COLO829 (cell line): Measurements from ENCODE around the gene IQSEC3.
"Not testable (repeated sequence)": the region's sequence is repeated elsewhere in the genome, so short reads cannot be mapped to it uniquely, and the experiment has no call there.

Source experiments
- DNase-seq: peaks from one replicate; pipeline ENCODE4 v3.0.0; 2012; ENCODE audit warnings: low spot score

Gene IQSEC3

DNA sequence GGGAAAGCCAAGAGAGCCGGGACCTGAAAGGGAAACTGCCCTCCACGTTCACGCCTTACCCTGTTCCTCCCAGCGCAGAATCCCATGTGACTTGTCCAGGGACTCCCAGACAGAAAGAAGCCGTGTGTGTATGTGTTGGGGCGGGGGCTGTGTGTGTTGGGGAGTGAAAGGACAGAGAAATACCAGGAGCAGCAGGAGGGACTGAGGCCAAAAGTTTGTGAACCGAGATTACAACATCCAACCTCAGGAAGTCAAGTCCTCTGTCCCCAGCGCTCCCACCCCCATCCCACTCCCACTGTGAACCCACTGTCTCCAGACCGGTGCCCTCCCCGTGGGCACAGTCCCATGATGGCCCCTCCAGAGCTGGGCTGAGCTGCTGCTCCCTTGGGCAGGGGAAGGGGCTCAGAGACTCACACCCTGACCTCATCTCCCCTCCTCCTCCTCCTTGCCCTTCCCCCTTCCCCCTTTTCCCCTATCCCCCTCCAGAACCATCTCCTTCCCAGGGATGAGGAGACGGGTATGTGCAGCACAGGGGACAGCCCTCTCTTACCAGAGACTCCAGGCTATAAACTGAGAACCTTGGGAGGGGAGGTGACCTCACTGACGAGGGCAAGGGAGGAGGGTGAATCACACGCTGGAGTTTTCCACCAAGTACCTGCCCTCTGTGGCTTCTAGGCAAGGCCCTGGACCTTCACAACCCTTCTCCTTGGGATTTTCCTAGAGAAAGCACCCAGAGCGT is 147.6 kb downstream of the IQSEC3 start, which contains the start of gene SLC6A12:
Gene SLC6A12, minus strand, starts transcription at position 155 of the 739 bp plus-strand sequence. CDS start 4,171 bp downstream, outside the sequence.
- DNase-seq: no peak

DNA sequence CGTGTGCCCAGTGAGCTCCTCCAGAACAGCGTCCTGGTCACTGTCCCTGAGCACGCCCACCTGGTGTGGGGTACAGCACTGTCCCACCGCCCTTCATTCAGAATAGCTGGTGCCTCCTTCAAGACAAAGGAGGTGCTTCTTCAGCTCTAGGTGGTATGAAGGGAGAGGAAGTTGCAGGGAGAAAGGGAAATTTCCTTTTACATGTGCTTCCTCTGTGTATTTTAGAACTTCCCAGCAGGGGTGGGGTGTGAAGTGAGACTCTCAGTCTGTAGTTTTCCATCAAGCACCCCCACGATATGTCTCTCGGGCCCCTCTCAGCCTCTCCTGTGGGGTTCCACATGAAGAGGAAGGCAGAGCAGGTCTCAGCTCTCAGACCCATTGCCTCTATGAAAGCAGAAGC is 148.5 kb downstream of the IQSEC3 start:
- no peak for DNase-seq

DNA sequence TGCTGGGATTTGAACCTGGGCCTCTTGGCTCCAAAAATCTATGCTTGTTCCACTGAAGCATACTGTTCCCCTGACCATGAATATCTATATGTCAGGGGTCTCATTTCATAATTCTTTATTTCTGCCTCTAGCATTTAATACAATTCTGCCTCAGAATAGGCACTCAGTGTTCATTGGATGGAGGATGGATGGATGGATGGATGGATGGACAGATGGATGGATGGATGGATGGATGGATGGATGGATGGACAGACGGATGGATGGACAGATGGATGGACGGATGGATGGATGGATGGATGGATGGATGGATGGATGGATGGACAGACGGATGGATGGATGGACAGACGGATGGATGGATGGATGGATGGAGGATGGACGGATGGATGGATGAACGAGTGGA is 150.5 kb downstream of the IQSEC3 start:
- DNase-seq: not testable (repeated sequence)

DNA sequence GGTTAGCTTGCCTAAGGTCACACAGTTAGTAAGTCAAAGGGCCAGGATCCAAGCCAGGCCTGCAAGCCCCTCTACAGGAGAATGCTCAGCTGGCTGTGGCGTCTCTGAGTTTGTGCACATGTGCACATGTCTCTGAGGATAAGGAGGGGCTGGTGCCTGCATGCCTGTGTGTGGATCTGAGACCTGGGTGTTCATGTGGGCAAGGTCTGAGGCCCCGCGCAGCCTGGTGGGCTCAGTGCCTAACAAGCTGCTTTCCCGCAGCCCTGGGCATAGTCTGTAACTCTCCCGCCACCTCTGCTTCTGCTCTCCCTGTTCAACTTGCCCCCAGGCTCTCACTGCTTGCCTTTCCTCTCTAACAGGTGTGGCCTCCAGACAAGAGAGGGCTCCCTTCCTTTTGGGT is 151.7 kb downstream of the IQSEC3 start:
- DNase-seq: no peak

DNA sequence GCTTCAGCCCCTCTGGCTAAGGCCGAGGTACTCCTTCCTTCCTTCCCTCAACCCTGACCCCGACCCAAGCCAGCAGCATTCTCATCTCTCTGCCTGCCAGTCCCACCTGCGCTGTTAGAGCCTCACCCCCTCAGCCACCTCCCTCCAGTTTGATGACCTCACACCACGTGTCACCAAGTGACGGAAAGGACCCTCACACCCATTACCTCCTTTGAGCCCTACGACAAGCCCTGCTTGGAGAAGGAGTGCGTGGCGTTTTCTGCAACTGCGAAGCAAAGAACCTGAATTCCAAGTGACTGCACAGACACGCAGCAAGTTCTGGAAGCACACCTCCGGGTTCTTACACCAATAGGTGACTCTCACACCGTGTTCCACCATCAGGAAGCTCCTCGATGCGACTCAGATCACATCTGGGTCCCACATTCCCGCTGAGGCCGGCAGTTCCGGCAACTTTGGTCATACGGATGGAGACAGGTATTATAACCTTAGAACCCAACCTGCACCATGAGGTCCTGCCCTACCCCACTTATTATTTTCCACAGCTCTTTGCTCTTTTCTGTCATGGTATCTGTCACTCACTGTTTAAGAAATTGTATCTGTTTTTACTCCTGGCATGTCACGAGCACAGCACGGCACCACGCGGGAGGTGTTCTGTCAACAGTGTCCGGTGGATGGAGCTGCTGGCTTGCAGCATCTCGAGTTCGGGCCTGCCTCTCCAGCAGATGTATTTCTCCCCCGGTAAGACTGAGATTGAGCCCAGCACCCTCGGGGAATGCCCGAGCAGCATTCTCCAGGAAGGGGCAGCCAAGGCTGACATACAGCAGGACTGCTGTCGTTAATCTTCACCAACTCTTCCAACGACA is 152.4 kb downstream of the IQSEC3 start:
- DNase-seq: no peak

DNA sequence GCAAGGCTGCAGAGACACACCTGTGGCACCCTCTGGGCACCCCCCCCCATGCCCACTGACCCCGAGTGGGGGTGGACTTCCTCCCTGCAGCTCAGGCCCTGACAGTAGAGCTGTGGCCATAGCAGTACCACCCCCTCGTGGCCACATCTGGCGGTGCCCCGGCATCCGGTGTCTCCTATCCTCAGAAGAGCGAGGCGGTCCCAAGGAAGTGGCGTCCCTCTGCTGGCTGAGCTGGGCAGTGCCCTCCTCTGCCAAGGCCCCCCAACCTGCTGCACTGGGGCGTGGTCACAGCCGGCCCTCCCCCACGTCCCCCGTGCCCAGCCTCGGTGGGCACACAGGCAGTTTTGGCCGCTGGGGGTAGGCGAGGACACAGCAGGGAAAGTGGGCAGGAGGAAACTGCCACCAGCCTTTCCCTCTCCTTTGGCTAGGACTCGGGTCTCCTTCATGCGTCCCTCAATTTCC is 153.4 kb downstream of the IQSEC3 start:
- DNase-seq: peak; percentile 69

DNA sequence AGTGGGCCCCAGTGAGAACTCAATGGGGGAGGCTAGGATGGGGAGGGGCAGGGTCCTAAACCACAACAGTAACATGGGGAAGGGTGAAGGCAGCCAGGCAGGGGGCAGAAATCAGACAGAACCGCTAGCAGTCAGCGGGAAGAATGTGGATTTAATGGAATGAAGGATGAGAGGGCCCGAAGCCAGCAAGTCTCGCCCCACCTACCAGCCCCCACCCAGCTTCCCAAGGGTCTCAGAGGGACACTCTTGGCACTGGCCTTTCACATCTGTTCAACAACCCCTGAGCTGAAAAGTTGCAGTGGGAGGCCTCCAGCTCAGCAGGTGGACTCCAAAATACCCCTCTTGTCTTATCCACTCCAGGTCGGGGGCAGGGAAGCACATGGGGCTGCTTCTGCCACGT is 153.9 kb downstream of the IQSEC3 start:
- no peak for DNase-seq

DNA sequence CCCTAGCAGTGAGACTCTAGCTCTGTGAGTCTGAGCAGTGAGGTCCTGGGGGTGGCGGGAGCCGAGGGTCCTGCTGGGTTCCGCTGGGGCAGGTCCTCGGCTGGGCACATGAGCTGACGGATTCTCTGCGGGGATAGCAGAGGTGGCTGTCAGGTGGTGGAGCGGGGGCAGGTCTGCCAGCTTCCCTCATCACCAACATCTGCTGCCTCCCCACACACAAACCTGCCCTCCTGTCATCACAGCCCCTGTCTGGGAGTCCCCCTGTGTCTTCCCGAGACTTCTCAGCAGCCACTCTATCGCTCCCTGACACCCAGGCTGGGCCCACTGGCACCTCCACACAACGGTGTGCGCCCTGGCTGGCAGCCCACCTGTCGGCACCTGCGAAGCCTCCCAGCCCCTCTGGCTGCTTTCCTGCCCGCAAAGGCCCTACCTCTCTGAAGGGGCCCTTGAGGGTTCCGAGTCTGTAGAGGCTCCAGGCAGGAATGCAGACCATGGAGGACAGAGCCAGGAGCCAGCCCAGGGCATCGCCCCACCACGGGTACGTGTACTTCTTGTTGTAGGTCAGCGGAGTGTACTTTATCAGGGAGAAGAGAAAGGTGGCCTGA is 154.5 kb downstream of the IQSEC3 start:
- no peak for DNase-seq

DNA sequence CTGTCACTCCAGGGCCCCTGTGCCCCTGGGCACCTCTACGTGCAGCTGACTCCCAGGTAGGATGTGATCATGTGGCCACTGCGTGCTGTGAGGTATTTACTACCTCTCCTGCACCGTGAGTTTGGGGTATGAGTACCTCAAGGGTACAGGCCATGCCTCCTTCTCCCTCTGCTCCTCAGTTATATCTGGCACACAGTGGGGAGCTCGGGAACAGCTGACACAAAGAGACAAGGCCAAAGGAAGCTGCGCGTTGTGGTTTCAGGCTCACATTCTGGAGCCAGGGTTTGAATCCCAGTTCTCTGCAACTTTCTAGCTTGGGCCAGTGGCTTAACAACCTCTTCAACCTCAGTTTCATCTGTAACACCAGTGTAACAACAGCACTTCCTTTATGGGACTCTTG is 155.2 kb downstream of the IQSEC3 start:
- no peak for DNase-seq

DNA sequence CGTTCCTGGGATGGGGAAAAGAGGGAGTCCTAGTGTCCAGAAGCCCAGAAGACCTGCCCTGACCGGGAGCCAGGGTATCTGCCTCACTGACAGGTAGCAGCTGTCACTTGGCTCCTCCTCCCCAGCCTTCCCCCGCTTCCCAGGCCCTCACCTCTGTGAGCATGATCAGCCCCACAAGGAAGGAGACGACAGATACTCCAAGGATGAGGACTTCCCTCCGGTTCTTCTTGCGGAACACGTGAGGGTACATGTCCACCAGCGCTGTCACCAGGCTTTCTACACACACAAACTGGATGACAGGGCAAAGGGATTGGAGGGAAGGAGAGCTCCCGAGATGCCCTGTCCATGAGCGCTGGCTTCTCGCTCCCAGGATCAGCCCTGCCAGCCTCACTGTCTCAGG is 157.3 kb downstream of the IQSEC3 start:
- no peak for DNase-seq

DNA sequence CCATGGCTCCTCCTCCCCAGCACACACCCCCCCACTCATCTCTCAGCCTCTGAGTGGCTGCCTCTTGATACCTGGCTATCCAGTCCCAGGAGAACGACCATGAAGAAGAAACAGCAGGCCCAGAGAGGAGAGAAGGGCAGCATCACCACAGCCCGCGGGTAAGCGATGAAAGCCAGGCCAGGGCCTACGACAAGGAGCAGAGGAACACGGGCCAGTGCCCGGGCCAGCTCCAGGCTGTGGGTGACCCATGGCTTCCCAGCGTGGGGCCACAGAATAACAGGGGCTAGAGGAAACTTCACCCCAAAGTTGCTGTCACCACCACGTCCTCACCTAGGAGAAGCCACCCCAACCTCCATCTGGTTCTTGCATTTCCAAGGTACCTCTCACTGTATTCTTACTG is 157.8 kb downstream of the IQSEC3 start:
- DNase-seq: no peak

DNA sequence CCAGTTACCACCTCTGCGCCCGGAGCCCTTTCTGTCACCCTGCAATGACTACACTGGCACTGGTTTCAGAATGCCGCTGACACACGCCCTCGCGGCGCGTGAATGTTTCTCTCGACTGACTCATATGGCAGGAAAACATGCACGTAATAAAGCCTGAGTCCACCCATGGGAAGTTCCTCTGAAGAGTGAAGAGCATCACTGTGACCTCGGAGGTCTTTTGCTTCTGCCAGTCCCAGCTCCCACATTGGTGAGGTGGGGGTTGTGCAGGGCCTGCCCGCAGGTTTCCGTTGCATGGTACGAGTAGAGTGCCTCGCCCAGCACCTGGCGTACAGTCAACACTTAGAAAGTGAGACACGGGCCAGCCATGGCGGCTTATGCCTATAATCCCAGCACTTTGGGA is 158.4 kb downstream of the IQSEC3 start:
- no peak for DNase-seq

DNA sequence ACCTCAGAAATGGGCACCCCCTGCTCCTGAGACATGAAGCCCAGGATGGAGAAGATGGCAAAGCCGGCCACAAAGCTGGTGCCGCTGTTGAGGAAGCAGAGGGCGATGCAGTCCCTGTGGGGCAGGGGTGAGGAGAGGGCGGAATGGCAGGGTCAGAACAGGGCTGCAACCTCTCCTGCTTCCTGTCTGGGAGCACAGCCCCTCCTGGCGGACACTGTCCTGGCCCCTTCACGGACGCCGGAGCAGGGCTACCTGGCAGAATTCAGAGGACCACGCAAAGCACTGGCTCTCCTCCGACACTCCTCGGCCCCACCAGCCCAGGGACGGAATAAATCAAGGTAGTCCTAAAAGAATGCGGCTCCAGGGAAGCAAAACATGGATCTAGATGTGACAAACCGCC is 159.8 kb downstream of the IQSEC3 start:
- no peak for DNase-seq

DNA sequence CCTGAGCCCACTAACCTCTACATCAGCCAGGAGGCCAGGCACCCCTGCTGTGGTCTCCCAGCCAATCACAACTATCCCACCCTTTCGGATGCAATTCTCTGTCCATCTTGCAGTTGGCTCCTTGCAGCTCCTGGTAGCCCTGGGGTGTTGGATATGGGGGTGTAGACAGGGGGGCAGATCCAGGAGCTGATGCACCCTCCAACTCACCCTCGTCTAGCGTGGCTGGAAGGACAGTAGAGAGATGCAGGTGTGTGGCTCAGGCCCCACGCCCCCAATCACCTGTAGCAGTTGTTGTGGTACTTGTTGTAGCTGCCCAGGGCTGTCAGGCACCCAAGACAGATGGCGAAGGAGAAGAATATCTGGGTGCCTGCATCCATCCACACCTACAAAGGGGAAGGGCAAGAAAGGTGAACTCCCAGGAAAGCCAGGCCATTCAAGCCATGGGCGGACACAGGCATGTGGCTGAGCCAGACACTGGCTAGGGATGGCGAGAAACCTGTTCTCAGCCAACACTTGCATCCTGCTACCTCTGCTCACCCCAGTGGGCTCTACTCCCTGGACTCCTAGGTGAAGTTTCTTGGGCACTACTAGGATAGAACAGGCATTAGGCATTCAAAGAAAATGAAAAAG is 160.8 kb downstream of the IQSEC3 start:
- DNase-seq: no peak
